NOMO-1 treated with dmso at 0.1 percent for 144 hours (cell line): ENCODE measurements around the gene NUDT9.
"Not testable (repeated sequence)": the region's sequence is repeated elsewhere in the genome, so short reads cannot be mapped to it uniquely, and the experiment has no call there.

Experiments
- DNase-seq: peaks from one replicate; lab custom pipeline; 2025; ENCODE audit not compliant: unreplicated experiment; lab: John Stamatoyannopoulos, UW

NUDT9 gene

DNA sequence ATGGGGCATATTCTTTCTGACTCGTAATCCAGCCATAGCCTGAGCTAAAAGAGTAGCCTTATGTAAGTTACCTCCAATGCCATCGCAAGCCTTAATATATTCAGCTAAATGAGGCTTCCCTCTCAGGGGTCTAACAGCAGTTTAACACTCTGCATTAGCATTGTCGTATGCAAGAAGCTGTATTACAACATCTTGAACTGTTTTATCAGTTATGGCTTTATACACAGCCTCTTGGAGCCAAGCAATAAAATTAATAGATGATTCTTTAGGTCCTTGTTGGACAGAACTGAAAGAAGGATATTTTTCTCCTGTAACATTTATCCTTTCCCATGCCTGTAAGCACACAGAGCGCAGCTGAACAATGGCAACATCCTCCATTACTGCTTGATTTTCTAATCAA is 15.5 kb upstream of the NUDT9 start:
- not testable (repeated sequence) for DNase-seq

DNA sequence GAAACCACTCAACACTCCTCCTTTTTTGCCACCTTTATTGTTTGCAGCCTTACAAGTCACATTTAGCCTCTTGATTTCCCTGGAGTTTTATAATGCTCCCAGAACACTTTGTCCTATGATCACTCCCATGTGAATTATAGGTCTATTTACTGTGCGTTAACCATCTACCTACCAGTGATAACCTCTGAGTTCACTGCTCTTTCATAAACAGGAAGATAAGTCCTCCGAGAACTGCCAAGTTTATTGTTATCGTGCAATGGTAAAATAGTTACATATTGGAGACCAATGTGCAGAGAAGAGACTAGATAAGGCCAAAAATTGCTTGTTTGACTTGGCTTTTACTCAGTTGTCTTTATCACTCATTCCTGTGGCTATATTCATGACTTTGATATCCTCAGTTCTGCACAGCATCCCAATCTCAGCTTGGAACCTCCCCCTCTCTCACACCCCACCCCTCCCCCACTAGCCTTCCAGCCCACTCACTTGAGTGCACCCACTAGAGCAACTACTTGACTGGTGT is 12.9 kb upstream of the NUDT9 start:
- DNase-seq = no peak

- no peak for DNase-seq
Measured at GRCh38 chr4:87410157-87410556, 12.2 kb upstream of the NUDT9 start.

GRCh38 chr4:87410679-87411078 is 11.7 kb upstream of the NUDT9 start:
- DNase-seq = no peak

DNA sequence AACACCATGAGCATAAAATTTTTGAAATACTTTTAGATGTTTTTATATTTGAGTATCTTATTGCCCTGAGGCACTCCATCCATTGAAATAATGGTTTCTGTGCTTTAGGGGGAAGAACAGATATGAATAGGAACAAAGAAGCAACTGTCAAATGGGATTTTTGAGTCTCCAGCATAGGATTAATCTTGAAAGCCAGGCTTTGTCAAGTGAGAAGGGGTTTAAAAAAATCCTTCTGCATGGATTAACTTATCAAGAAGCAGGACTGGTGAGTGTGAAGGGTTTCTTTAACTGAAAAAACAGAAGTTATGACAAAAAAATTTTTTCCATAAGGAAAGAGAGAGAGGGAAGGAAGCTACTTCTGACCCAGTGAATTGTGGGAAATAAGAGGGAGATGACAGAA is 7.6 kb upstream of the NUDT9 start:
- no peak for DNase-seq

DNA sequence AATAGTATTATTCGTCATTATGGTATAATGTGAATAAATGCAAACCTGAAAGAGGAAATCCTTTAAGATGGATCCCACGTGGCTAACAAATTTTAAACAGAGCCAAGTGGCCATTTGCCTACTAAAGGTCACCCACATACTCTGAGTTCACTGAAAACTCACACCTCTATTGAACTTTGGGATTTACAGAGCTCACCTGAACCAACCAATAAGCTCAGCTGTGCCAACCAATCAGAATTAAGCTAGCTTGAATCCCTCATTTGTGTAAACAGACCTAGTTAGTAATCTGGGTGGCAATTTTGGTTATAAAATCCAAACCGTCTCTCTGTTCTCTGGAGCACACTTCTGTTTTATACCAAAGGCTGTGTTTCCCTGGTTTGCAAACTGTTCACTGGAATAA is 5.4 kb upstream of the NUDT9 start:
- DNase-seq = no peak

GRCh38 chr4:87418410-87418809 is 4.0 kb upstream of the NUDT9 start:
- not testable (repeated sequence) for DNase-seq

GRCh38 chr4:87419578-87420249 is 2.7 kb upstream of the NUDT9 start:
- DNase-seq = no peak

DNA sequence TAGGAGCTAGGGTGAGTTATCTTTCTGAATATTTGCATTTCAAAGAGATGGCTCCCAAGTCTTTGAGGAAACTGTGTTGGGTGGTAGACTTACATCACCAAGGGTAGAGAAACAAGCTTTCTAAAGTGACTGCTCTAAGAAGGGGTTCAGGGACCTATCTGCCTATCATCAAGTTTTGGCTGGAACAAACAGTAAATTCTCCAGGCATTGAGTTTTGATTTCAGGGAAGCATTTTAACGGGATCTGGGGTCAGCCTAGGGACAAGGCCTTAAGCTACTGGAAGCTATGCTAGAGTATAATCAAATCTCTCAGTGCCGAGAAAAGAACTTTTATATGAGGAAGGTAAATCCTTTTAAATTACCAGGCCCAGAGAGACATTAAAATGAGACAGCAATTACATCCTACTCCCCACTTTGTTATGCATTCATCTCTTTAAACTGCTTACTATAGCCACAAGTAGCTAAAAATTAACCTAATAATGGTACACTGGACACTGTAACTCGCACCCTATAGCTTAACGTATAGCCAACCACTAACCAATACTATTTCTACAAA is 2.0 kb upstream of the NUDT9 start:
- no peak for DNase-seq

- no peak for DNase-seq
Measured at GRCh38 chr4:87423317-87424098, 1.1 kb downstream of the NUDT9 start.

DNA sequence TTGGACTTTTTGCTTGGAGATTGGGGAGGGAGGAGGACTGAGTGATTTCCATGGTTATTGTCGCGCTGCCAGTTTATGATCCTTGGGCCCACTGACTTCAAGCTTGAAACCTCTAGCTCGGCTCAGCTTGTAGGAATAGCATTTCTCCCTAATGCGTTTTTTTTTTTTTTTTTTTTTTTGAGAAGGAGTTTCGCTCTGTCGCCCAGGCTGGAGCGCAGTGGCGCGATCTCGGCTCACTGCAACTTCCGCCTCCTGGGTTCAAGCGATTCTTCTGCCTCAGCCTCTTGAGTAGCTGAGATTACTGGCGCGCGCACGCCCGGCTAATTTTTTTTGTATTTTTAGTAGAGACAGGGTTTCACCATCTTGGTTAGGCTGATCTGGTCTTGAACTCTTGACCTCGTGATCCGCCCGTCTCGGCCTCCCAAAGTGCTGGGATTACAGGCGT is 1.7 kb downstream of the NUDT9 start:
- DNase-seq = not testable (repeated sequence)

GRCh38 chr4:87425711-87426110 is 3.3 kb downstream of the NUDT9 start:
- no peak for DNase-seq

DNA sequence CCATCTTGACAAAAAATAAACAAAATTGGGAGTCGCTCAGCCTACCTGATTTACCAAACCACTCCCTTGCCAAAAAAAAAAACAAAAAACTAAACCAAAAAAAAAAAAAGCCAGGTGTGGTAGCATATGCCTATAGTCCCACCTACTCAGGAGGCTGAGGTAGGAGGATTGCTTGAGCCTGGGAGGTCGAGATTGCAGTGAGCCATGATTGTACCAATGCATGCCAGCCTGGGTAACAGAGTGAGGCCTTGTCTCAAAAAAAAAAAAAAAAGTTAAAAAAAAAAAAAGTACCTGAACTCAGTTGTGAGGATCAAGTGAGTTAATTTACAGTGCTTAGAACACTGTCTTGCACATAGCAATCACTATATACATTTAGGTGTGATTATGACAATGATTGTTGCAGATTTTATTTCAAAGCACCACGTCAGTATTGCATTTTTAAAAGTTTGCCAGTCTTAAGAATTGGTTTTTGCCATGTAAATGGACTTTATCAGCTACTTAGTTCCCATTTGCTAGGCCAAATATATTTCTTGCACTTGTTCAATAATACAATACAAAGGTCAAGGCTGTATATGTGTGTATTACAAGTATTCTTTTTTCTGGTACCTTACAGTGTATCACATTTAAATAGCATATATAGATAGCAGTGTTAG is 4.6 kb downstream of the NUDT9 start:
- DNase-seq = no peak

GRCh38 chr4:87427518-87427868 is 5.1 kb downstream of the NUDT9 start:
- no peak for DNase-seq

DNA sequence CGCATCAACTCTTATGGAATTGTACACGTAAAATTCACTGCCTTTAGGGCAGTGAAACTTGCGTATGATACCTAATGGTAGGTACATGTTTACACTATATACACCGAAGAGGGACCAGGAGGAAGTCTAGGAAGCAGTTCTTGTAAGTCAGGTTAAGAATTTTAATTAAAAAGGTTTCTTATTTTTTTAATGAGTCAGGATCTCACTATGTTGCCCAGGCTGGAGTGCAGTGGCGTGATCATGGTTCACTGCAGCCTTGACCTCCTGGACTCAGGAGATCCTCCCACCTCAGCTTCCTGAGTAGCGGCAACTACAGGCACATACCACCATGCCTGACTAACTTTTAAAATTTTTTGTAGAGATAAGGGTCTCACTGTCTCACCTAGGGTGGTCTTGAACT is 6.6 kb downstream of the NUDT9 start:
- no peak for DNase-seq

DNA sequence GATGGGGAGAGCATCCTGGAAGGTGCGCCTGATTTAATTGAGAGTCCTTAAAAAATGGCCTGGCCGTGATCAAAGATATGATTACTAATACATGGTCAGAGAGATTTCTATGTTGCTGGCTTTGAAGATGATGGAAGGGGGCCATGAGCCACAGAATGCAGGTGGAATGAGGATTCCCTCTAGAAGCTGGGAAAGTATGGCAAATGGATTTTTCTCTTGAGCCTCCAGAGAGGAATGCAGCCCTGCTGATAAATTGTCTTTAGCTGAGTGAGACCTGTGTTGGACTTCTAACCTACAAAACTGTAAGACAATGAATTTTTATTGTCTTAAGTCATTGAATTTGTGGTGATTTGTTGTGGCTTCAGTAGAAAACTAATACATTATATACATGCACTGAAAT is 7.7 kb downstream of the NUDT9 start:
- DNase-seq = no peak

- DNase-seq = no peak
Measured at GRCh38 chr4:87433342-87433741, 11.0 kb downstream of the NUDT9 start.

DNA sequence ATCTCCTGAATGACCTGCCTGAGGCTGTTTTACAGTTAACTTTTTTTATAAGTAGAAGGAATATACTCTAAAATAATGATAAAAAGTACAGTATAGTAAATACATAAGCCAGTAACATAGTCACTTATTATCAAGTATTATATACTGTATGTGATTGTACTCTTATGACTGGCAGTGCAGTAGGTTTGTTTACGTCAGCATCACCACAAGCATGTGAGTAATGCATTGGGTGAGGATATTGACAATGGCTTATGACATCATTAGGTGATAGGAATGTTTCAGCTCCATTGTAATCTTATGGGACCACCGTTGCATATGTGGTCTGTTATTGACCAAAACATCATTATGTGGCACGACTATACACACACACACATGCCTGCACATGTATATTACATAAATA is 20.5 kb downstream of the NUDT9 start:
- no peak for DNase-seq

- no peak for DNase-seq
Measured at GRCh38 chr4:87444741-87445140, 22.4 kb downstream of the NUDT9 start.

DNA sequence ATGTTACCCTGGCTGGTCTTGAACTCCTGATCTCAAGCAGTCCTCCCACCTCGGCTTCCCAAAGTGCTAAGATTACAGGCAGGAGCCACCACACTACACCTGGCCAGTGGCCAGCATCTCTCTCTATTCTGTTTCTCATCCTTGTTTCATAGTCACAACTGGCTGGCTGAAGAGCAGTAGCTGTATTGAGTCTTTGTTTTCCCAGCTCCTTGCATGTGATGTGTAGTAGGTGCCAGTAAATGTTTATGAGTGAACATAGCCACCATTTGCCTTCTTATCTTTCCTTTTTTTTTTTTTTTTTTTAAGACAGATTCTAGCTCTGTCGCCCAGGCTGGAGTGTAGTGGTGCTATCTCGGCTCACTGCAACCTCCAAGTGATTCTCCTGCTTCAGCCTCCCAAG is 23.6 kb downstream of the NUDT9 start:
- no peak for DNase-seq

- not testable (repeated sequence) for DNase-seq
Measured at GRCh38 chr4:87446375-87446774, 24.0 kb downstream of the NUDT9 start.

DNA sequence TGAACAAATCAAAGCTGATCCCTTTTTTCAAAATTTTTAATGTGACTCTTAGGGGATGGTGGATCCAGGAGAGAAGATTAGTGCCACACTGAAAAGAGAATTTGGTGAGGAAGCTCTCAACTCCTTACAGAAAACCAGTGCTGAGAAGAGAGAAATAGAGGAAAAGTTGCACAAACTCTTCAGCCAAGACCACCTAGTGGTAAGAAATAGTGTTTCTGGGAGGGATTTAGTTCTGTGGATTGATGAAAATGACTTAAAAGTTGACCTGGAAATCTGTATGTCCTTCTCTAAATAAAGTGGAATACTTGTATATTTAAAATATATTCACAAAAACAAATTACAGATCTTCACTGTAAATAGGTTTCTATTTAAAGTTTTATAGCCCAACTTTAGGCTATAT is 29.2 kb downstream of the NUDT9 start:
- DNase-seq = no peak
